ENCODE data around the gene ATP1B4. TPM values are rescaled to one million over a fixed set of nuclear protein-coding genes. Genes with fewer than 3 reads are reported as not detected.

The ATP1B4 gene
- total and polyA plus RNA-seq, 7 experiments from 2014 or later, result not detected

DNA sequence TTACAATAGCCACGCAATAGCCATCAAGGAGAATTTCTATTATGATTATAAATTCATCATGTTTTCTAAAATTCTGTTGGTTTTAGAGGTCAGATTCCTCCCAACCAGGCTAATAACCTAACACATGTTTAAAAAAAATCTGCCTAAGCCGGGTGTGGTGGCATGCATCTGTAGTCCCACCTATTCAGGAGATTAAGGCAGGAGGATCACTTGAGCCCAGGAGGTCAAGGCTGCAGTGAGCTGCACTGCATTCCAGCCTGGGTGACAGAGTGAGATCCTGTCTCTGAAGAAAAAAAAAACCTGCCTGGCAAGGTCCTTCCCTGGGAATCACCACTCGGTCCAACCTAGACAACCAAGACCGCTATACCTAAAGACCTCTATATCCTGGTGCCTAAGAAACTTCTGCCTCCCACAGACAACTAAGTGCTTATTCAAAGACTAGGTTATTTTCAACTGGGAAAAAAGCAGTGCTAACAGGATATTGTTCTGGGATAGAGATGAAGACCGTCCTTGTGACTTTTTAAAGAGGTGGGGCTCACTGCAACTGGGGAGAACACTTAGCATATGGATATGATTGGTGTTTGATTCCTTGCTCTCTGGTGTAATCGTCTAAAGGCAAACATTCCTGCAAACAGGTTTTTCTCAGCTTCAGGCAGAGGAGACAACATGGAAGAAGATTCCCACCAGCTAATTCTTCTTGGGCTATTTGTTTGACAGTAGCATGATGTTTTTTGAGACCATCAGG is 18.2 kb downstream of the ATP1B4 start:
- no peak overlapping the region for H3K27ac Mint-ChIP-seq
- ChIA-PET POLR2A (no interaction called here), CTCF (interaction anchor here (0.7 to 3.4 kb wide), 11 partner anchors 11 to 106 kb away, joined by 3 to 36 read pairs (median 4); no protein-coding TSS in a partner anchor)
- intact Hi-C loops (cut with micrococcal nuclease), result loop anchor here (1.0 to 2.0 kb wide), 4 partner anchors 61 to 95 kb away; no protein-coding TSS in a partner anchor
- Histone ChIP-seq H3K27ac (ENCODE audit: low read depth, low read length) (no peak overlapping the region), H3K27me3 (ENCODE audit: control insufficient read depth in 2 of 2, insufficient read depth in 2 of 2, low read length in 2 of 2) (no peaks in the 10 kb centered on the region), H3K4me3 (ENCODE audit: low read length) (no peak overlapping the region), H3K36me3 (ENCODE audit: control insufficient read depth in 2 of 3, insufficient read depth in 3 of 3, low read length in 3 of 3) (no peaks in the 10 kb centered on the region), H3K9me3 (ENCODE audit: control insufficient read depth in 2 of 3, low read length in 3 of 3) (no peaks in the 10 kb centered on the region), H3K4me1 (ENCODE audit: control insufficient read depth in 2 of 2, insufficient read depth in 2 of 2, low read length in 2 of 2) (peaks cover 0 to 4% of the 10 kb centered on the region in 2 donors)
- ATAC-seq, result no peak
- H3K36me3 Mint-ChIP-seq, result no peaks in the 10 kb centered on the region
- peaks cover 0 to 12% (median 4%) of the 10 kb centered on the region in 5 donors for H3K27me3 Mint-ChIP-seq
- no peaks in the 10 kb centered on the region for H3K9me3 Mint-ChIP-seq
- no peak overlapping the region for H3K4me3 Mint-ChIP-seq
- DNase-seq, result no peak
- peaks cover 0 to 6% (median 4%) of the 10 kb centered on the region in 7 donors for H3K4me1 Mint-ChIP-seq

GRCh38 chrX:120380699-120381098 is 18.8 kb downstream of the ATP1B4 start:
- Mint-ChIP-seq H3K4me1 (peaks cover 0 to 6% (median 4%) of the 10 kb centered on the region in 7 donors), H3K27ac (peak overlapping the region in 2 of 9 donors; percentile 23 to 57), H3K4me3 (no peak overlapping the region), H3K27me3 (peaks cover 0 to 12% (median 4%) of the 10 kb centered on the region in 5 donors), H3K36me3 (no peaks in the 10 kb centered on the region), H3K9me3 (peaks cover 0 to 2% (median 0%) of the 10 kb centered on the region in 11 donors)
- Histone ChIP-seq H3K27me3 (ENCODE audit: control insufficient read depth in 2 of 2, insufficient read depth in 2 of 2, low read length in 2 of 2) (no peaks in the 10 kb centered on the region), H3K4me3 (ENCODE audit: low read length) (no peak overlapping the region), H3K36me3 (ENCODE audit: control insufficient read depth in 2 of 3, insufficient read depth in 3 of 3, low read length in 3 of 3) (no peaks in the 10 kb centered on the region), H3K4me1 (ENCODE audit: control insufficient read depth in 2 of 2, insufficient read depth in 2 of 2, low read length in 2 of 2) (peaks cover 0 to 4% of the 10 kb centered on the region in 2 donors), H3K27ac (ENCODE audit: low read depth, low read length) (no peak overlapping the region), H3K9me3 (ENCODE audit: control insufficient read depth in 2 of 3, low read length in 3 of 3) (no peaks in the 10 kb centered on the region)
- peak; percentile 80 for ATAC-seq
- intact Hi-C loops (cut with micrococcal nuclease), result loop anchor here (1.0 to 2.0 kb wide), 4 partner anchors 62 to 95 kb away; no protein-coding TSS in a partner anchor
- POLR2A ChIA-PET, result interaction anchor here (0.6 to 1.1 kb wide), 2 partner anchors 90 to 100 kb away, joined by 3 read pairs; no protein-coding TSS in a partner anchor
- peak in 7 of 9 donors; percentile 13 to 66 (median 54) for DNase-seq
- CTCF ChIA-PET, result interaction anchor here (0.7 to 3.4 kb wide), 15 partner anchors 12 to 105 kb away, joined by 3 to 36 read pairs (median 4); no protein-coding TSS in a partner anchor

GRCh38 chrX:120401301-120401700 is 39.4 kb downstream of the ATP1B4 start:
- H3K27me3 Mint-ChIP-seq, result peaks cover 0 to 4% (median 0%) of the 10 kb centered on the region in 5 donors
- Histone ChIP-seq H3K4me3 (ENCODE audit: low read length) (no peak overlapping the region), H3K4me1 (ENCODE audit: control insufficient read depth in 2 of 2, insufficient read depth in 2 of 2, low read length in 2 of 2) (no peaks in the 10 kb centered on the region), H3K27ac (ENCODE audit: low read depth, low read length) (no peak overlapping the region), H3K27me3 (ENCODE audit: control insufficient read depth in 2 of 2, insufficient read depth in 2 of 2, low read length in 2 of 2) (no peaks in the 10 kb centered on the region), H3K9me3 (ENCODE audit: control insufficient read depth in 2 of 3, low read length in 3 of 3) (no peaks in the 10 kb centered on the region), H3K36me3 (ENCODE audit: control insufficient read depth in 2 of 3, insufficient read depth in 3 of 3, low read length in 3 of 3) (no peaks in the 10 kb centered on the region)
- peaks cover 0 to 6% (median 0%) of the 10 kb centered on the region in 11 donors for H3K9me3 Mint-ChIP-seq
- intact Hi-C loops (cut with micrococcal nuclease), result no loop called here
- H3K36me3 Mint-ChIP-seq, result no peaks in the 10 kb centered on the region
- ChIA-PET CTCF (no interaction called here), POLR2A (no interaction called here)
- no peak overlapping the region for H3K4me3 Mint-ChIP-seq
- DNase-seq (no peak), ATAC-seq (no peak)
- no peak overlapping the region for H3K27ac Mint-ChIP-seq
- H3K4me1 Mint-ChIP-seq, result no peaks in the 10 kb centered on the region

- ChIA-PET CTCF (no interaction called here), POLR2A (no interaction called here)
- Histone ChIP-seq H3K36me3 (ENCODE audit: control insufficient read depth in 2 of 3, insufficient read depth in 3 of 3, low read length in 3 of 3) (no peaks in the 10 kb centered on the region), H3K27me3 (ENCODE audit: control insufficient read depth in 2 of 2, insufficient read depth in 2 of 2, low read length in 2 of 2) (no peaks in the 10 kb centered on the region), H3K9me3 (ENCODE audit: control insufficient read depth in 2 of 3, low read length in 3 of 3) (no peaks in the 10 kb centered on the region), H3K4me1 (ENCODE audit: control insufficient read depth in 2 of 2, insufficient read depth in 2 of 2, low read length in 2 of 2) (no peaks in the 10 kb centered on the region), H3K4me3 (ENCODE audit: low read length) (no peak overlapping the region), H3K27ac (ENCODE audit: low read depth, low read length) (no peak overlapping the region)
- Mint-ChIP-seq H3K9me3 (peaks cover 0 to 6% (median 0%) of the 10 kb centered on the region in 11 donors), H3K36me3 (no peaks in the 10 kb centered on the region), H3K27ac (no peak overlapping the region), H3K4me1 (no peaks in the 10 kb centered on the region), H3K4me3 (no peak overlapping the region), H3K27me3 (peaks cover 0 to 7% (median 0%) of the 10 kb centered on the region in 5 donors)
- ATAC-seq (no peak), DNase-seq (no peak)
- intact Hi-C loops (cut with micrococcal nuclease), result no loop called here
Observed at GRCh38 chrX:120402369-120402768, 40.5 kb downstream of the ATP1B4 start.

GRCh38 chrX:120406638-120407037 is 44.7 kb downstream of the ATP1B4 start:
- no peak overlapping the region for H3K27ac Mint-ChIP-seq
- Histone ChIP-seq H3K27ac (ENCODE audit: low read depth, low read length) (no peak overlapping the region), H3K27me3 (ENCODE audit: control insufficient read depth in 2 of 2, insufficient read depth in 2 of 2, low read length in 2 of 2) (no peaks in the 10 kb centered on the region), H3K36me3 (ENCODE audit: control insufficient read depth in 2 of 3, insufficient read depth in 3 of 3, low read length in 3 of 3) (no peaks in the 10 kb centered on the region), H3K4me1 (ENCODE audit: control insufficient read depth in 2 of 2, insufficient read depth in 2 of 2, low read length in 2 of 2) (no peaks in the 10 kb centered on the region), H3K4me3 (ENCODE audit: low read length) (no peak overlapping the region), H3K9me3 (ENCODE audit: control insufficient read depth in 2 of 3, low read length in 3 of 3) (no peaks in the 10 kb centered on the region)
- intact Hi-C loops (cut with micrococcal nuclease), result no loop called here
- ChIA-PET CTCF (no interaction called here), POLR2A (no interaction called here)
- peaks cover 0 to 2% (median 0%) of the 10 kb centered on the region in 5 donors for H3K27me3 Mint-ChIP-seq
- peaks cover 0 to 12% (median 2%) of the 10 kb centered on the region in 11 donors for H3K9me3 Mint-ChIP-seq
- H3K4me3 Mint-ChIP-seq, result no peak overlapping the region
- no peaks in the 10 kb centered on the region for H3K4me1 Mint-ChIP-seq
- ATAC-seq, result no peak
- no peak for DNase-seq
- H3K36me3 Mint-ChIP-seq, result peaks cover 0 to 5% (median 0%) of the 10 kb centered on the region in 5 donors

GRCh38 chrX:120408168-120408567 is 46.3 kb downstream of the ATP1B4 start:
- H3K9me3 ChIP-seq (ENCODE audit: control insufficient read depth in 2 of 3, low read length in 3 of 3), result no peaks in the 10 kb centered on the region
- CTCF ChIA-PET, result no interaction called here
- peaks cover 0 to 2% (median 0%) of the 10 kb centered on the region in 5 donors for H3K27me3 Mint-ChIP-seq

More at GRCh38 chrX:120408168-120408567, 46.3 kb downstream of the ATP1B4 start:
- intact Hi-C loops (cut with micrococcal nuclease), result no loop called here
- Histone ChIP-seq H3K36me3 (ENCODE audit: control insufficient read depth in 2 of 3, insufficient read depth in 3 of 3, low read length in 3 of 3) (no peaks in the 10 kb centered on the region), H3K4me3 (ENCODE audit: low read length) (no peak overlapping the region), H3K27me3 (ENCODE audit: control insufficient read depth in 2 of 2, insufficient read depth in 2 of 2, low read length in 2 of 2) (no peaks in the 10 kb centered on the region), H3K27ac (ENCODE audit: low read depth, low read length) (no peak overlapping the region), H3K4me1 (ENCODE audit: control insufficient read depth in 2 of 2, insufficient read depth in 2 of 2, low read length in 2 of 2) (no peaks in the 10 kb centered on the region)
- no peaks in the 10 kb centered on the region for H3K4me1 Mint-ChIP-seq
- H3K4me3 Mint-ChIP-seq, result no peak overlapping the region
- ATAC-seq, result no peak
- POLR2A ChIA-PET, result no interaction called here
- peaks cover 0 to 12% (median 2%) of the 10 kb centered on the region in 11 donors for H3K9me3 Mint-ChIP-seq
- H3K36me3 Mint-ChIP-seq, result peaks cover 0 to 5% (median 0%) of the 10 kb centered on the region in 5 donors
- DNase-seq, result no peak
- H3K27ac Mint-ChIP-seq, result no peak overlapping the region
